ENCODE results near the gene ZNF530.

GRCh38 chr19:57656346-57656745 lies 56.7 kb downstream of the ZNF530 start:
- TF ChIP-seq CTCF (IDR thresholded peaks at IDR 0.05) = no peak
- TF ChIP-seq ZFX (IDR thresholded peaks at IDR 0.05; ENCODE audit: borderline replicate concordance) = no peak
